ACC112 (cell line): ENCODE data around the gene MAGT1.
"Not testable (repeated sequence)": the region's sequence is repeated elsewhere in the genome, so short reads cannot be mapped to it uniquely, and the experiment has no call there.

Source experiments
- H2AFZ ChIP-seq: fragments of 200-600 bp; sonication (generic); one replicate; pipeline ENCODE4 v1.6.0; 2017; ENCODE audit warnings: antibody characterized with exemption, low read length; ENCODE audit not compliant: unreplicated experiment
- H3K27ac ChIP-seq: fragments of 200-600 bp; sonication (generic); 2 replicates; pipeline ENCODE4 v1.5.1; 2014; ENCODE audit warnings: low read depth, mild to moderate bottlenecking, antibody characterized with exemption, low read length, moderate library complexity
- H3K27me3 ChIP-seq: fragments of 200-600 bp; sonication (generic); 2 replicates; pipeline ENCODE4 v1.6.1; 2014; ENCODE audit warnings: mild to moderate bottlenecking, antibody characterized with exemption, low read length, moderate library complexity, mixed read lengths; ENCODE audit not compliant: insufficient read depth
- H3K36me3 ChIP-seq: fragments of 200-600 bp; sonication (generic); 2 replicates; pipeline ENCODE4 v1.6.1; 2016; ENCODE audit warnings: mild to moderate bottlenecking, antibody characterized with exemption, low read length, moderate library complexity, mixed read lengths; ENCODE audit not compliant: insufficient read depth
- H3K4me1 ChIP-seq: fragments of 200-600 bp; sonication (generic); one replicate; pipeline ENCODE4 v1.6.1; 2016; ENCODE audit warnings: low read length, mixed read lengths; ENCODE audit not compliant: insufficient read depth, unreplicated experiment, control insufficient read depth
- H3K4me3 ChIP-seq: fragments of 200-600 bp; sonication (generic); 2 replicates; pipeline ENCODE4 v1.5.1; 2014; ENCODE audit warnings: mild to moderate bottlenecking, low read depth, low read length
- H3K79me2 ChIP-seq: fragments of 200-600 bp; sonication (generic); one replicate; pipeline ENCODE4 v1.6.0; 2016; ENCODE audit warnings: low read length; ENCODE audit not compliant: control insufficient read depth, unreplicated experiment, insufficient read depth

The MAGT1 gene

DNA sequence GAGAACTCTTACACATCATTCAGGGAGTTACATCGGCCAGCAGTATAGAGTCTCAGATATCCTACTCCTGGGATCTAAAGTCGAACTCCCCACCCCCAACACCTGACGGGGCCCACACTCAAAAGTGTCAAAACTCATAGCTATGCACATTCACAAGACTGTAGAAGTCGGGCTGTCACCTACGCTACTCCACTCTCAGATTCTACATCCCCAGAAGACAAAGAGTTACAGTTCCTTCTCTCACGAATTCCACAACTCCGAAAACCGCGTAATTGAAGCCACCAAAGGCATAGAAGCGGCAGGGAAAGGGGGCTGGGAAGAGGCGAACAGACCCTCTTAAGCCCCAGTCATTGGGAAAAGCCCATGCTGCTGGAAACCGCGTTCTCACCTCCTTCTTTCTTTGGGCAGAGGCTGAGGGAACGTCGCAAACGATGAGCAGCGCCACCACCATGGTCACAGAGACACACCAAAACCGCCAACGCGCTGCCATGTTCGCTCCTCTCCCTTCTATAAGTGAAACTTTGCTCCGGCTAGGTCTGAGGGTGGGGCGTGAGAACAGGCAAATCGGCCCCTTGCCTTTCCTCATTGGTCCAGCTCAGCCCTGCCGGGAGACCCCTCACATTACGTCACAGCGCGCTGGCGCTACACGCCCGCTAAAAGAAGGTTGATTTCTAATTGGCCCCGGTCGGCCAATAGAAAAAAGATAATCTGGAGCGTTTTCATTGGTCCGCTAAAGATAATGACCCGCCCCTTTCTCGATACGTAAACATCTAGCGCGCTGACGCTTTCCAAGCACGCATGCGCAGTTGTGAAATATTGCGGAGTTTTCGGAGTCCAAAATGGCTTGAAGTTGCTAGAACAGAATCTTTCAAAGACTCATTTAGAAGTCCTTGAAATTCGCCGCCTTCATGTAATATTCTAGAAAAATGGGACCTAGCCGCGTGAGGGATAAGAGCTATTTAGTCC, at the start of gene MAGT1:
Gene MAGT1 (minus strand): TSS at position 515 of the 966 bp plus-strand sequence. CDS start 25 bp downstream, at position 490.
- Histone ChIP-seq H3K27me3 (no peaks in the 10 kb centered on the region), H3K36me3 (no peaks in the 10 kb centered on the region), H3K4me3 (peak within 1 kb of the TSS; percentile 96), H2AFZ (peak within 1 kb of the TSS; percentile 83), H3K27ac (peak within 1 kb of the TSS; percentile 93), H3K4me1 (peaks cover 11% of the 10 kb centered on the region), H3K79me2 (peaks cover 54% of the 10 kb centered on the region)

DNA sequence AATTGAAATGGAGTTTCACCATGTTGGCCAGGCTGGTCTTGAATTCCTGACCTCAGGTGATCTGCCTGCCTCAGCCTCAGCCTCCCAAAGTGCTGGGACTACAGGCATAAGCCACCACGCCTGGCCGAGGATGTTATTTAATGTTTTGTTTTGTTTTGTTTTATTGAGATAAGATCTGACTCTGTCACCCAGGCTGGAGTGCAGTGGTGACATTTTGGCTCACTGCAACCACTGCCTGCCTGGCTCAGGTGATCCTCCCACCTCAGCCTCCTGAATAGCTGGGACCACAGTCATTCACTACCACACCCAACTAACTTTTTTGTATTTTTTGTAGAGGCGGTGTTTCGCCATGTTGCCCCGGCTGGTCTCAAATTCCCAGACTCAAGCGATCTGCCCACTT, 49.8 kb upstream of the MAGT1 start:
- H3K4me3 ChIP-seq, H3K79me2 ChIP-seq: not testable (repeated sequence)

DNA sequence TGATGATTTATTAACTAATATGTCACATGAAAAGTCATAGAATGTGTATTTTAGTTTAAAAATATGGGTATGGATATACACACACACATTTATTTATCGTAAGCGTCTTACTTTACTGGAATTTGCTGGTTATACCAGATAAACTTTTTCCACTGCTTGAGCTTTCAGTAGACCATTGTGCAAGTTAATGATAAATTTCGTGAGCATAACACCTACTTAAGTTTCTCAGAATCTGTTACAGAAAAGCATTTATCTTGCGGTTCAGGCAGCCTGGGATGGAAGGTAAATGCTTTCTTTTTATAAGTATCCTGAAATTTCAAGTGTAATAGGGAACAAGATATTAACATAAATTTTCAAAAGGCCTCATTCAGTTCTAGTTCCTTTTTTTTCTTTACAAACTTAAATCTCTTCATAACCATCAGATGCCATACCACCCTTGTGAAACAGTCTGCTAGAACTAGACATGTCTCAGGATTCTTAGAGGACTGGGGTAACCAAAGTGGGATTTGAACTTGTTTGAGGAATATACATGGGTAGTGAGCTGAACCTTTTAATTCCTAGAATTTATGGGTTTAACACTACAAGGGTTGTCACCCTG, 42.9 kb upstream of the MAGT1 start:
- Histone ChIP-seq H3K79me2 (no peaks in the 10 kb centered on the region), H3K27ac (no peak overlapping the region), H3K4me3 (no peak overlapping the region), H3K4me1 (peaks cover 15% of the 10 kb centered on the region), H3K27me3 (no peaks in the 10 kb centered on the region), H3K36me3 (no peaks in the 10 kb centered on the region), H2AFZ (no peak overlapping the region)

More for the DNA sequence above, 49.8 kb upstream of the MAGT1 start:
- H3K36me3 ChIP-seq, H3K4me1 ChIP-seq, H2AFZ ChIP-seq, H3K27ac ChIP-seq, H3K27me3 ChIP-seq: not testable (repeated sequence)

DNA sequence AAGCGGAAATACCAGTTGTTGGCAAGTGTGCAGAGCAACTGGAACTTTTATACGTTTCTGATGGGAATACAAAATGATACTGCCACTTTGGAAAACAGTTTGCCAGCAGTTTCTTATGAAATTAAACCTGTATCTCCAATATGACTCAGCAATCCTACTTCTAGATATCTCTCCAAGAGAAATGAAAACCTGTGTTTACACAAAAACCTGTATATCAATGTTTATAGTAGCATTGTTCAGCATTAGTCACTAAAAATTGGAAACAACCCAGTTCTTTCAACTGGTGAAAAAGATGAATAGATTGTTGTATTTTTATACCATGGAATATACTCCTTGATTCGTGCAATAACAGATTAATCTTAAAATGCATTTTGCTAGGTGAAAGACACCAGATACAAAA, 42.1 kb upstream of the MAGT1 start:
- Histone ChIP-seq H3K27ac (peak overlapping the region; percentile 70), H3K27me3 (no peaks in the 10 kb centered on the region), H3K4me1 (peaks cover 15% of the 10 kb centered on the region), H2AFZ (no peak overlapping the region), H3K79me2 (no peaks in the 10 kb centered on the region), H3K4me3 (no peak overlapping the region), H3K36me3 (no peaks in the 10 kb centered on the region)

DNA sequence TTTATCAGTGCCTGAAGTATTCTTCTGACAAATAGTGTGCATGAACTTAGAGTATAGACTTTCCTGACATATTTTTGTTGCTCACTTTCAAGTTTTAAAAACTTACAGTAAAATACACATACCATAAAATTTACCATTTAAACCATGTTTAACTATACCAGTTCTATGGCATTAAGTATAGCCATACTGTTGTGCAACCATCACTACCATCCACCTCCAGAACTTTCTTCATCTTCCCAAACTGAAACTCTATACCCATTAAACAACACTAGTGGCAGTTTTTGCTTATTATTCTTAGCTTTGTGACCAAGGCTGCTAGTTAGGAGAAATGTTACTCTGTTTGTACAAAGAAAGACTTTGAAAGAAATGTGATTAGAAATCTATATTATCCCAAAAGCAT, 41.1 kb upstream of the MAGT1 start:
- H3K27me3 ChIP-seq: no peaks in the 10 kb centered on the region
- H3K27ac ChIP-seq: 0 out of 2 replicates have a peak overlapping the region, but pooled peaks have one; percentile 70

DNA sequence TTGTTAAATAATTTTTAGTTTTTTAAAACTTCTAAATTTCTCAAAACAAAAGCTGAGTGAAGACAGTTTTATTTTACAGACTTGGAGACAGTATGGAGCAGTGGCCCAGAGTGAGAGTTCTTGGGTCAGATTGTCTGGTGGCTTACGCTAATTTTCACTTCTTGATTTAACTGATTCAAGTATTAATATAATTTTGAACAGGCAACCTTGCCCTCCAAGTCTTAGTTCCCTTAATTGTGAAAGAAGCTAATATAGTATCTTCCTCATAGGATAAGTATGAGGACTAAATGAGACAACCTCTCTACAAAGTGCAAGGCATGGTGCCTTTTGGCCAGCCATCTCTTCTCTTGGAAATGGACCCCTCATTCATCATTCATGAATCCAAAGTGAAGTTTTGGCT, 40.7 kb upstream of the MAGT1 start:
- no peak overlapping the region for H3K27ac ChIP-seq
- H3K27me3 ChIP-seq: no peaks in the 10 kb centered on the region
- H3K4me1 ChIP-seq: peaks cover 15% of the 10 kb centered on the region
- H3K79me2 ChIP-seq: no peaks in the 10 kb centered on the region
- H3K4me3 ChIP-seq: no peak overlapping the region
- no peaks in the 10 kb centered on the region for H3K36me3 ChIP-seq
- no peak overlapping the region for H2AFZ ChIP-seq

More for the DNA sequence above, 41.1 kb upstream of the MAGT1 start:
- H3K79me2 ChIP-seq: no peaks in the 10 kb centered on the region
- no peaks in the 10 kb centered on the region for H3K36me3 ChIP-seq
- H3K4me1 ChIP-seq: peaks cover 15% of the 10 kb centered on the region
- H3K4me3 ChIP-seq: no peak overlapping the region
- no peak overlapping the region for H2AFZ ChIP-seq

DNA sequence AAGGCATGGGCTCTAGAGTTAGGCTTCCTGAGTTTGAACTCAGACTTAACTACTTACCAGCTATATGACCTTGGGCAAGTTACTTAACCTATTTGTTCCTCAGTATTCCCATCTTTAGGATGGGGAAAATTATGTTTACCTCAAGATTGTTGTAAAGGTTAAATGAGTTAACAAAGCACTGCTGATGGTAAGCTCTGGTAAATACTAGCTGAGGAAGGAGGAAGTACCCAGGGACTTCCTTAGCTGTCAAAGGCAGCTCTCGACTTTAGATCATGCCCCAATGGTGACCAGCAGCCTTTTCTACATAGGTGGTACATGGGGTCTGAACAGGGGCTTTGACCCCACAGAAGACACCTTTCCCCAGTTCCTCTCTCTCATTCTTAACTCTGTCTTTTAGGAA, 35.3 kb upstream of the MAGT1 start:
- no peaks in the 10 kb centered on the region for H3K36me3 ChIP-seq
- no peak overlapping the region for H2AFZ ChIP-seq
- no peak overlapping the region for H3K27ac ChIP-seq
- H3K4me3 ChIP-seq: no peak overlapping the region
- no peaks in the 10 kb centered on the region for H3K4me1 ChIP-seq
- no peaks in the 10 kb centered on the region for H3K27me3 ChIP-seq
- no peaks in the 10 kb centered on the region for H3K79me2 ChIP-seq

DNA sequence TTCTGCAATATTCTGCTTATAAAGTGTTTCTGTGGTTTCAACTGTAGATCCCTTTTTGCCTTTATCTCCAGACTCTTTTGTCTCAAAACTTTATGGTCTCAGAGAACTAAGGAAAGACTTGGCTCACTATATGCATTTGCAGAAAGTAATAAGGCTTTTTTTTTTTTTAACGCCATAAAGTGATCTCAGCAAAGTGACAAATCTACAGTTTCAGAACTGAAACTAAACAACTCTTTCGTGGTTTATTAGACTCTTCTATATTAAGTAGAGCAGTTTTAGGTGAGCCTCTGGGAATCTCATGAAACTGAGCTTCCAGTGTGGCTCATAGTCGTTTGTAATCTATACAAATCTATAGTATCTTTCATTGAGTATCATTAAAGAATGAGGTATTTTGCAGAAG, 30.5 kb upstream of the MAGT1 start:
- H3K4me3 ChIP-seq: peak overlapping the region; percentile 65
- no peak overlapping the region for H2AFZ ChIP-seq
- no peaks in the 10 kb centered on the region for H3K4me1 ChIP-seq
- no peaks in the 10 kb centered on the region for H3K79me2 ChIP-seq
- H3K27me3 ChIP-seq: no peaks in the 10 kb centered on the region
- H3K36me3 ChIP-seq: no peaks in the 10 kb centered on the region
- no peak overlapping the region for H3K27ac ChIP-seq

DNA sequence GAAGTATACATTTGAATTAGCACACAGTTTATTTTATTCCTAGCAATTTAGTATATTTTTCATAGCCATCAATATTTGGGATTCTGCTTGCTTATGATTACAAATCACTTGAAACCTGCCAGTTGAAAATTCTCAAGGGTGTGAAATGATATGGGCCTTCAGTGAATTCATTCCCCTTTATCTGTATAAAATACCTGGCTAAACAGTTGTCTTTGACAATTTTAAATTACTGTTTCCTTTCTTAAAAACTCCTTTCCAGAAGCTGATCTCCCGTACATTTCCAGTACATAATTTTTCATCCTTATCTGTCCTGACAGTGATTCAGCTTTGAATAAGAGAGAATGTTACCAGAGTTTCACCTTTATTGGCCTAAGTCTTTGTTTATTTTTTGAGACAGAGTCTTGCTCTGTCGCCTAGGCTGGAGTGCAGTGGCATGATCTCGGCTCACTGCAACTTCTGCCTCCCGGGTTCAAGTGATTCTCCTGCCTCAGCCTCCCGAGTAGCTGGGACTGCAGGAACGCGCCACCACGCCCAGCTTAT, 29.2 kb upstream of the MAGT1 start:
- Histone ChIP-seq H2AFZ (no peak overlapping the region), H3K36me3 (no peaks in the 10 kb centered on the region), H3K4me1 (no peaks in the 10 kb centered on the region), H3K27ac (no peak overlapping the region), H3K4me3 (no peak overlapping the region), H3K27me3 (no peaks in the 10 kb centered on the region), H3K79me2 (no peaks in the 10 kb centered on the region)

DNA sequence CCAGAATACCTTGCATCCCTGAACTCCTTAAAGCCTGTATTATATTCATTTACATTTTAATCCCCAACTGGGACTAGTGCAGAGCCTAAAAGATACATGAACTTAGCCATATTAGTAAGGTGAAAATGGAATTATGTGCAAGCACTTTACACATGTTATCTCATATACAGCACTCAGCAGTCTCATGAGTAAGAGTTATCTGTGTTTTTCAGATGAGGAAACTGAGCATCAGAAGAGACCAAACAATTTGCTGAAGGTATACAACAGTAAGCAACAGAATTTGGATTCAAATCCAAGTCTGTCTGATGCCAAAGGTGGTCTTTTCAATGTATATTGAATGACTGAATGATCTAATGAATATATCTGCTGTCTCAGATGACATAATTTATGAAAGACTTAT, 27.6 kb upstream of the MAGT1 start:
- Histone ChIP-seq H3K4me1 (no peaks in the 10 kb centered on the region), H3K36me3 (no peaks in the 10 kb centered on the region), H3K27me3 (no peaks in the 10 kb centered on the region), H3K27ac (no peak overlapping the region), H3K4me3 (no peak overlapping the region), H2AFZ (no peak overlapping the region), H3K79me2 (no peaks in the 10 kb centered on the region)
